H9 (cell line): ENCODE data around the gene AFAP1L1. TPM values are rescaled to one million over a fixed set of nuclear protein-coding genes. Genes with fewer than 3 reads are reported as not detected.

ENCODE experiments used
- DNase-seq: peaks from one replicate; pipeline ENCODE4 v3.0.0-alpha.2; 2017
- H2AFZ ChIP-seq: one replicate; pipeline ENCODE4 v1.6.1; 2013; ENCODE audit warnings: mild to moderate bottlenecking, low read length, control low read depth, moderate library complexity
- H2AK5ac ChIP-seq: 2 replicates; pipeline ENCODE4 v1.6.1; 2013; ENCODE audit warnings: low read length, control low read depth, mixed read lengths; ENCODE audit not compliant: insufficient read length
- H2BK120ac ChIP-seq: one replicate; pipeline ENCODE4 v1.6.1; 2013; ENCODE audit warnings: low read depth, mild to moderate bottlenecking, low read length, control low read depth, inconsistent platforms; ENCODE audit not compliant: poor library complexity, severe bottlenecking
- H2BK12ac ChIP-seq: 2 replicates; pipeline ENCODE4 v1.6.1; 2013; ENCODE audit warnings: low read length, control low read depth, mixed read lengths, low read depth; ENCODE audit not compliant: insufficient read length
- H2BK15ac ChIP-seq: 2 replicates; pipeline ENCODE4 v1.6.1; 2013; ENCODE audit warnings: low read depth, low read length, control low read depth
- H2BK20ac ChIP-seq: one replicate; pipeline ENCODE4 v1.6.1; 2013; ENCODE audit warnings: low read depth, mild to moderate bottlenecking, low read length, control low read depth, inconsistent platforms; ENCODE audit not compliant: poor library complexity, severe bottlenecking
- H2BK5ac ChIP-seq: 2 replicates; pipeline ENCODE4 v1.6.1; 2013; ENCODE audit warnings: low read length, control low read depth, mixed read lengths; ENCODE audit not compliant: insufficient read length
- H3K14ac ChIP-seq: 2 replicates; pipeline ENCODE4 v1.6.1; 2013; ENCODE audit warnings: low read length, control low read depth; ENCODE audit not compliant: insufficient read depth
- H3K18ac ChIP-seq: 2 replicates; pipeline ENCODE4 v1.6.1; 2013; ENCODE audit warnings: low read depth, mild to moderate bottlenecking, mixed read lengths, low read length, control low read depth; ENCODE audit not compliant: insufficient read length
- H3K23ac ChIP-seq: 2 replicates; pipeline ENCODE4 v1.6.1; 2013; ENCODE audit warnings: low read length, control low read depth, mixed read lengths, low read depth; ENCODE audit not compliant: insufficient read length
- H3K23me2 ChIP-seq: 2 replicates; pipeline ENCODE4 v1.6.1; 2013; ENCODE audit warnings: low read depth, mild to moderate bottlenecking, mixed read lengths, low read length, control low read depth; ENCODE audit not compliant: insufficient read length, poor library complexity, severe bottlenecking
- H3K27ac ChIP-seq: 2 replicates; pipeline ENCODE4 v1.5.1; 2013; ENCODE audit warnings: low read length, control low read depth, mixed read lengths, low read depth; ENCODE audit not compliant: insufficient read length
- H3K27me3 ChIP-seq: 2 replicates; pipeline ENCODE4 v1.6.1; 2013; ENCODE audit warnings: low read length, control low read depth, inconsistent platforms; ENCODE audit not compliant: insufficient read depth
- H3K4ac ChIP-seq: 2 replicates; pipeline ENCODE4 v1.6.1; 2013; ENCODE audit warnings: low read depth, mild to moderate bottlenecking, control low read depth, inconsistent platforms, low read length, moderate library complexity
- H3K4me1 ChIP-seq: 2 replicates; pipeline ENCODE4 v1.6.1; 2013; ENCODE audit warnings: low read length, control low read depth, inconsistent platforms; ENCODE audit not compliant: insufficient read depth
- H3K4me2 ChIP-seq: 2 replicates; pipeline ENCODE4 v1.6.1; 2013; ENCODE audit warnings: low read length, control low read depth, mixed read lengths; ENCODE audit not compliant: insufficient read length, insufficient read depth
- H3K56ac ChIP-seq: 2 replicates; pipeline ENCODE4 v1.6.1; 2013; ENCODE audit warnings: low read depth, mild to moderate bottlenecking, mixed read lengths, low read length, control low read depth; ENCODE audit not compliant: insufficient read length
- H3K79me1 ChIP-seq: 2 replicates; pipeline ENCODE4 v1.6.1; 2013; ENCODE audit warnings: low read depth, mild to moderate bottlenecking, moderate library complexity, low read length, control low read depth, inconsistent platforms; ENCODE audit not compliant: insufficient read depth, poor library complexity, severe bottlenecking
- H3K79me2 ChIP-seq: 2 replicates; pipeline ENCODE4 v1.6.1; 2013; ENCODE audit warnings: low read length, control low read depth, inconsistent platforms; ENCODE audit not compliant: insufficient read depth
- H3K9ac ChIP-seq: 2 replicates; pipeline ENCODE4 v1.6.1; 2013; ENCODE audit warnings: low read length, control low read depth, mixed read lengths; ENCODE audit not compliant: insufficient read length; ENCODE audit errors: extremely low read depth
- H3K9me3 ChIP-seq: one replicate; pipeline ENCODE4 v1.6.1; 2013; ENCODE audit warnings: low read depth, low read length, inconsistent platforms; ENCODE audit not compliant: control insufficient read depth
- H3T11ph ChIP-seq: one replicate; pipeline ENCODE4 v1.6.1; 2013; ENCODE audit warnings: mild to moderate bottlenecking, low read length, control low read depth, inconsistent platforms
- H4K20me1 ChIP-seq: one replicate; pipeline ENCODE4 v1.6.1; 2013; ENCODE audit not compliant: control insufficient read depth, insufficient read length, insufficient read depth
- H4K5ac ChIP-seq: 2 replicates; pipeline ENCODE4 v1.6.1; 2013; ENCODE audit warnings: low read depth, mild to moderate bottlenecking, mixed read lengths, low read length, control low read depth; ENCODE audit not compliant: insufficient read length
- H4K8ac ChIP-seq: replicated peaks from 2 replicates; pipeline ENCODE4 v1.6.1; 2013; ENCODE audit warnings: low read length, control low read depth, mixed read lengths, low read depth; ENCODE audit not compliant: insufficient read length
- H4K91ac ChIP-seq: 2 replicates; pipeline ENCODE4 v1.6.1; 2013; ENCODE audit warnings: low read depth, mild to moderate bottlenecking, moderate library complexity, mixed read lengths, low read length, control low read depth; ENCODE audit not compliant: insufficient read length
- H3K27ac Mint-ChIP-seq, 3 experiments: 2 replicates in 2 of 3; 3 replicates in 1 of 3; pipeline ENCODE4 v1.8.0; 2020 to 2021; ENCODE audit warnings: mixed read lengths in 3 of 3, mild to moderate bottlenecking in 1 of 3, moderate library complexity in 1 of 3
- H3K27me3 Mint-ChIP-seq: 2 replicates; pipeline ENCODE4 v1.8.0; 2021; ENCODE audit warnings: low read depth, mild to moderate bottlenecking, moderate library complexity, mixed read lengths
- H3K36me3 Mint-ChIP-seq, 3 experiments: 2 replicates in 2 of 3; 3 replicates in 1 of 3; pipeline ENCODE4 v1.8.0; 2020 to 2021; ENCODE audit warnings: low read depth in 3 of 3, mixed read lengths in 3 of 3; ENCODE audit not compliant: insufficient read depth in 1 of 3
- H3K4me1 Mint-ChIP-seq, 2 experiments: 2 replicates each; pipeline ENCODE4 v1.8.0; 2020; ENCODE audit warnings: mixed read lengths in 2 of 2
- H3K4me3 Mint-ChIP-seq, 2 experiments: 2 replicates in 1 of 2; 3 replicates in 1 of 2; pipeline ENCODE4 v1.8.0; 2020 to 2021; ENCODE audit warnings: mild to moderate bottlenecking in 2 of 2, mixed read lengths in 2 of 2, moderate library complexity in 1 of 2
- H3K9me3 Mint-ChIP-seq, 2 experiments: 2 replicates in 1 of 2; 3 replicates in 1 of 2; pipeline ENCODE4 v1.8.0; 2020; ENCODE audit warnings: mild to moderate bottlenecking in 2 of 2, mixed read lengths in 2 of 2, moderate library complexity in 1 of 2
- CTCF ChIP-seq: fragments of 200-600 bp; sonication (generic); conservative IDR thresholded peaks from 3 replicates; pipeline ENCODE4 v1.8.0; 2021; ENCODE audit warnings: antibody characterized with exemption, mild to moderate bottlenecking
- WGBS: extraction: QIAGEN DNeasy Blood & Tissue Kit; methylation state at CpG from one replicate; pipeline ENCODE4 v1.1.7; 2013; ENCODE audit warnings: missing lambda C conversion rate, low lambda C conversion rate, mixed read lengths; ENCODE audit not compliant: insufficient read length; ENCODE audit errors: extremely low coverage; 5-methylcytosine and 5-hydroxymethylcytosine counted together
- total RNA-seq: library from RNA; stranded (reverse); gene quantifications from 2 replicates; pipeline ENCODE4 v1.2.1, GENCODE V29; 2021

Gene AFAP1L1
- total RNA-seq, 1 experiment from 2014 or later, result 1.8 TPM

- H3K27ac Mint-ChIP-seq, result no peak overlapping the region
- no peak for DNase-seq
- Histone ChIP-seq H3K9ac (no peak overlapping the region), H4K91ac (no peak overlapping the region), H3K4ac (no peak overlapping the region), H2BK120ac (no peak overlapping the region), H4K20me1 (no peaks in the 10 kb centered on the region), H3K79me2 (no peaks in the 10 kb centered on the region), H3K79me1 (no peaks in the 10 kb centered on the region), H2BK12ac (no peak overlapping the region), H3K23ac (no peak overlapping the region), H2AK5ac (no peak overlapping the region), H3K56ac (no peak overlapping the region), H2AFZ (no peak overlapping the region), H3K18ac (no peak overlapping the region), H3K14ac (no peak overlapping the region), H3K27me3 (no peaks in the 10 kb centered on the region), H3K4me1 (no peaks in the 10 kb centered on the region), H3K23me2 (peaks cover 7% of the 10 kb centered on the region), H3K9me3 (no peaks in the 10 kb centered on the region), H3K27ac (no peak overlapping the region), H4K8ac (no peak overlapping the region), H3K4me2 (no peak overlapping the region), H2BK5ac (no peak overlapping the region), H3T11ph (no peak overlapping the region), H2BK15ac (no peak overlapping the region), H4K5ac (no peak overlapping the region), H2BK20ac (no peak overlapping the region)
- no peaks in the 10 kb centered on the region for H3K36me3 Mint-ChIP-seq
- H3K9me3 Mint-ChIP-seq, result no peaks in the 10 kb centered on the region
- peaks cover 11% of the 10 kb centered on the region for H3K27me3 Mint-ChIP-seq
- peaks cover 3 to 6% of the 10 kb centered on the region in 2 experiments for H3K4me1 Mint-ChIP-seq
- no peak overlapping the region for H3K4me3 Mint-ChIP-seq
- no peak for TF ChIP-seq CTCF
- WGBS, result no CpG with 5 or more reads among the region's 1 CpG
Measured at GRCh38 chr5:149340920-149341319, 69.3 kb downstream of the AFAP1L1 start.
